Heart left ventricle (tissue), 13 donors: ENCODE data around the gene PTGDS.

ENCODE experiments used
- CTCF ChIP-seq, 12 donors: fragments of 200-600 bp; sonication (generic) in 4 of 12; IDR thresholded peaks; one replicate each; pipeline versions ENCODE4 v1.5.0 to v1.8.0; 2018 to 2022; ENCODE audit warnings: antibody characterized with exemption in 12 of 12, mild to moderate bottlenecking in 5 of 12
- POLR2A ChIP-seq, 2 donors: fragments of 450-650 bp; IDR thresholded peaks; one replicate each; pipeline ENCODE4 v1.6.1; 2017; ENCODE audit warnings: antibody characterized with exemption in 2 of 2, mild to moderate bottlenecking in 2 of 2, moderate library complexity in 2 of 2
- donor health status: ischemic (EF 13 %, LVEDD 7.1; RV severe dilation, severe dysfunction).
- donor health status: DM: no; HTN: yes; CAD: no.
- donor health status: DM: no; HTN: no; CAD: no.
- donor health status: ischemic (EF 25% LVEDD 6.9; RV normal size, moderate dysfunction).
- donor health status: ischemic (EF 25% LVEDD 5.7; RV mildly dilated, moderate dysfunction).
- donor health status: ischemic (EF 35%, LVEDD 5.7; RV mildly dilated, moderate dysfunction).
- donor health status: nonischemic (EF 11% LVEDD 7.7; RV severe dilation, severe dysfunction).
- donor health status: DM: yes; HTN: yes; CAD: no.
- donor health status: PGD.
- donor health status: ischemic (EF 29% LVEDD 5.4; RV normal size, mild dysfunction).
- donor health status: nonischemic (EF 23%, LVEDD 6.1; RV moderate dilation, normal function).

GRCh38 chr9:136965771-136966484 is 11.4 kb upstream of the PTGDS start:
- TF ChIP-seq CTCF (IDR thresholded peaks at IDR 0.05), result no peak
- no peak for TF ChIP-seq POLR2A (IDR thresholded peaks at IDR 0.05)
